Mucosa of stomach (tissue), 1 donor: ENCODE measurements around the gene NKX6-1.

Experiments
- H3K27me3 ChIP-seq: one replicate; pipeline ENCODE4 v1.7.0; 2013; ENCODE audit warnings: mild to moderate bottlenecking, low read length; ENCODE audit not compliant: control insufficient read depth, insufficient read depth
- H3K36me3 ChIP-seq: one replicate; pipeline ENCODE4 v1.7.0; 2013; ENCODE audit warnings: low read length; ENCODE audit not compliant: control insufficient read depth, insufficient read depth
- H3K4me1 ChIP-seq: one replicate; pipeline ENCODE4 v1.7.0; 2013; ENCODE audit warnings: mild to moderate bottlenecking, low read length; ENCODE audit not compliant: control insufficient read depth, insufficient read depth
- H3K4me3 ChIP-seq: one replicate; pipeline ENCODE4 v1.7.0; 2013; ENCODE audit warnings: low read length
- H3K9ac ChIP-seq: one replicate; pipeline ENCODE4 v1.7.0; 2013; ENCODE audit warnings: mild to moderate bottlenecking, low read length, moderate library complexity
- H3K9me3 ChIP-seq: one replicate; pipeline ENCODE4 v1.7.0; 2013; ENCODE audit warnings: mild to moderate bottlenecking, low read length, moderate library complexity; ENCODE audit not compliant: control insufficient read depth
- donor health status: Pancreatic carcinoma.

The NKX6-1 gene

DNA sequence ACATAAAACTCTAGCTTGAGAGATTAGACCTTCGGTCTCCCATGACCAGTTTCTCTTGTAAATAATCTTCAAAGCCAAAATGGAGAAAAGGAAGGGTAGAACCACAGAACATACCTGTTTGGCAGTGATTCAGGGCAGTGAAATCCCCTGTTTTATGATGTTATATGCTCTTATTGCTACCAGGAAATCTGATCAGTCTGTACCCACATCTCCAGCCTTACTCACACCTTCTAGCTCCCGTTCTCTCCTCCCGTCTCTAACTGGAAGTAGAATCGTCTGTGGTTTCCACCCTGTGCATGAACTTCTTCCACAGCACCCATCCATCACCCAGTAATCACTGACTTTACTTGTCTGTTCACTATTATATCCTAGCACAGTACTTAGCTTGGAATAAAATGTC, 42.9 kb downstream of the NKX6-1 start:
- no peaks in the 10 kb centered on the region for H3K27me3 ChIP-seq
- no peaks in the 10 kb centered on the region for H3K9me3 ChIP-seq
- H3K36me3 ChIP-seq: no peaks in the 10 kb centered on the region
- H3K4me1 ChIP-seq: no peaks in the 10 kb centered on the region
- no peak overlapping the region for H3K4me3 ChIP-seq
- H3K9ac ChIP-seq: no peak overlapping the region

DNA sequence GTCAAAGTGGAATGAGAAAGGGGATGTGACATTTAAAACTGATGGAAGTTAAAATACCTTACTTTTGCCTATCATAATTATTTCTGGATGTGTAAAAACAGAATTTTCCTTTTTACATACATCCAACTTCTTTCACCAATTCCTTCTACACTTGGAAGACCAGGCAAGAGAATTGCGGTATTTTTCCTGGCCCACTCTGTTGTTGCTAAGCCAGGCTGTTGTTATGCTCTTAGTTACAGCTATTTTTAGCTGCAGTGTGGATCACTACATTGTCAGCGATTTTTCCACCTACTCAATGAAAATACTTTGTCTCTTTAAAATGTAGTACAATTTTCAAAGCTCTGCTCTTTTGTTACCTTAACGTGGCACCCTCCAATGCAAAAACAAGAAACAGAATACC, 43.4 kb downstream of the NKX6-1 start:
- no peaks in the 10 kb centered on the region for H3K27me3 ChIP-seq
- H3K4me1 ChIP-seq: no peaks in the 10 kb centered on the region
- H3K4me3 ChIP-seq: no peak overlapping the region
- no peaks in the 10 kb centered on the region for H3K9me3 ChIP-seq
- H3K9ac ChIP-seq: no peak overlapping the region
- no peaks in the 10 kb centered on the region for H3K36me3 ChIP-seq

DNA sequence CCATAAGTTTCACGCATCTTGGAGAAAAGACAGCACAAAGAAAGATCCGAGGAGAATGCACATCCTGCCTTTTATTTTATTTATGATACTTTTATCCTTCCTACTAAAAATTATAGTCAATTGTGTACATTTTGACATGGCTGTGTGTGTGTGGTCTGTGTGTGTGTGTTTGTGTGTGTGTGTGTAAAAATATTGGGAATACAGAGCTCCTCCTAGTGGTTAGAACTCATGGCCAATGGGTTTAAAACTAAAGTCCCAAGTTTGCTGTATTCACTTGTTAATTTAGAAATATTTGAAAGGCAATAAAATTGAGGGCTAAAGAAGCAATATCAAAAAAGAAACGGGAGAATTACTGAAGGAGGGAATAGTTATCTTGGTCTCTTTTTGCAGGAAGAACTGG, 47.5 kb downstream of the NKX6-1 start:
- Histone ChIP-seq H3K4me1 (no peaks in the 10 kb centered on the region), H3K4me3 (no peak overlapping the region), H3K36me3 (no peaks in the 10 kb centered on the region), H3K9me3 (no peaks in the 10 kb centered on the region), H3K9ac (no peak overlapping the region), H3K27me3 (no peaks in the 10 kb centered on the region)

DNA sequence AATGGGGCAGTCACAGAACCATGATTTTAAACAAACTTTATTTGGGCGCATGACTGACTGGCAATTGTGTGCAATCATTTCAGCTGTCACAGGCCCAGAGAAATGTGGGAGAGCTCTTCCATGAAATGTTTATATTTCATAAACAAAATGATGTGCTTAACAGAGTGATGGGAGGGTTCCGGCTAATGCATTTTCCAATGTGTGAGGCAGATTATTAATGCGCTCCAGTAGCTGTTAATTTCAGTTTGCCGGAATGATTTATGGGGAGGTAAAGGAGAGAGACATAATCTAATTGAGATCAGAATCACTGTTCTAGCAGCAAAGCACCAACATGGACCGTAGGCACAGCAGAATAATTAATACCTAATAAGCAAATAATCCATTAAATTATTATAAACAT, 55.6 kb downstream of the NKX6-1 start:
- Histone ChIP-seq H3K36me3 (no peaks in the 10 kb centered on the region), H3K9me3 (no peaks in the 10 kb centered on the region), H3K4me3 (no peak overlapping the region), H3K9ac (no peak overlapping the region), H3K4me1 (no peaks in the 10 kb centered on the region), H3K27me3 (no peaks in the 10 kb centered on the region)

DNA sequence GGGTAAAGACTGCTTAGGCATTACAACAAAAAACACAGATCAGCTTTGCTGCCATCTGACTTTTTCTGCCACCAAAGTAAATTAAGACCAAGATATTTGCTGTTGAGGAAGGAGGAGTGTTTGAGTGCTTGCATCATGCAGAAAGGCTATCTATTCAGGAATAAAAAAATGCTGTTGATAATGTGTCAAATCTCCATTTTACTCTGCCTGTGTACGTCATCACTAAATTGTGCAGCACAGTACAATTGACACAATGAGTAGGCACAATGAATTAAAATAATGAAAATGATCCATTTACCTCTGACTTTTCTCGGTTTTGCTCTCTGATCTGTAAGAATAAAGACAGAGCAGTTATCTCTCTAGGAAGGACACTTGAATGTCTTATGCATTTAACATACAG, 56.3 kb downstream of the NKX6-1 start:
- H3K36me3 ChIP-seq: no peaks in the 10 kb centered on the region
- H3K4me3 ChIP-seq: no peak overlapping the region
- no peak overlapping the region for H3K9ac ChIP-seq
- H3K4me1 ChIP-seq: no peaks in the 10 kb centered on the region
- H3K9me3 ChIP-seq: no peaks in the 10 kb centered on the region
- no peaks in the 10 kb centered on the region for H3K27me3 ChIP-seq
